Epithelial cell of esophagus (primary cell): ENCODE measurements around the gene PRSS21.

ENCODE experiments used
- DNase-seq: peaks from one replicate; pipeline ENCODE4 v3.0.0; 2010; ENCODE audit warnings: low read depth
- H3K4me3 ChIP-seq: 2 replicates; pipeline ENCODE4 v1.5.1; 2011; ENCODE audit warnings: mild to moderate bottlenecking, low read length, control low read depth
- CTCF ChIP-seq: IDR thresholded peaks from 2 replicates; pipeline ENCODE4 v1.5.1; 2011; ENCODE audit warnings: low read depth, mild to moderate bottlenecking, low read length, control low read depth, inconsistent platforms; ENCODE audit not compliant: insufficient read depth; ENCODE audit errors: missing control alignments

PRSS21 gene

GRCh38 chr16:2816751-2817339 lies at the start of gene PRSS21:
Gene PRSS21 (plus strand): TSS chr16:2817237. CDS start chr16:2817269, 32 bp downstream.
- no peak within 1 kb of the TSS for H3K4me3 ChIP-seq
- DNase-seq, result no peak
- TF ChIP-seq CTCF, result no peak

GRCh38 chr16:2767891-2768290 lies 49.1 kb upstream of the PRSS21 start:
- DNase-seq, result peak; percentile 62
- TF ChIP-seq CTCF, result no peak
- H3K4me3 ChIP-seq, result no peak overlapping the region

- DNase-seq, result peak; percentile 75
- TF ChIP-seq CTCF, result no peak
- H3K4me3 ChIP-seq, result no peak overlapping the region
Observed at GRCh38 chr16:2768403-2769089, 48.5 kb upstream of the PRSS21 start.

- TF ChIP-seq CTCF, result no peak
- DNase-seq, result peak; percentile 24
- H3K4me3 ChIP-seq, result no peak overlapping the region
Observed at GRCh38 chr16:2769100-2769529, 47.9 kb upstream of the PRSS21 start.

- no peak overlapping the region for H3K4me3 ChIP-seq
- peak; percentile 82 for DNase-seq
- TF ChIP-seq CTCF, result no peak
Observed at GRCh38 chr16:2769675-2770056, 47.4 kb upstream of the PRSS21 start.

- DNase-seq, result peak; percentile 23
- H3K4me3 ChIP-seq, result no peak overlapping the region
- peak; percentile 17 for TF ChIP-seq CTCF
Observed at GRCh38 chr16:2770057-2770951, 46.7 kb upstream of the PRSS21 start.
